HepG2 (cell line): ENCODE results near the gene RRBP1. TPM values are rescaled to one million over a fixed set of nuclear protein-coding genes. Genes with fewer than 3 reads are reported as not detected.

Experiments
- ELF4 ChIP-seq: sonication (generic); formaldehyde crosslinking; IDR thresholded peaks from 2 replicates; pipeline ENCODE4 v1.5.0; 2020; ENCODE audit warnings: missing genetic modification reagents, mild to moderate bottlenecking, moderate library complexity, borderline replicate concordance
- EP300 ChIP-seq, 3 experiments: sonication (generic) in 1 of 3; formaldehyde crosslinking in 1 of 3; IDR thresholded peaks; 2 replicates each; pipeline versions ENCODE4 v1.5.1 to v1.6.1; 2011 to 2020; ENCODE audit warnings: low read depth in 2 of 3, low read length in 2 of 3, borderline replicate concordance in 1 of 3, improper control_type of control experiment in 1 of 3, mild to moderate bottlenecking in 1 of 3, missing genetic modification reagents in 1 of 3, moderate library complexity in 1 of 3
- KAT7 ChIP-seq: IDR thresholded peaks from 2 replicates; pipeline ENCODE4 v1.6.1; 2018; ENCODE audit warnings: borderline replicate concordance, missing compliant biosample characterization
- NCOA2 ChIP-seq: sonication (generic); formaldehyde crosslinking; IDR thresholded peaks from 2 replicates; pipeline ENCODE4 v1.8.0; 2022; ENCODE audit warnings: inconsistent platforms
- NKX3-1 ChIP-seq: sonication (generic); formaldehyde crosslinking; IDR thresholded peaks from 2 replicates; pipeline ENCODE4 v1.5.0; 2020; ENCODE audit warnings: missing genetic modification reagents
- NR1H2 ChIP-seq: sonication (generic); formaldehyde crosslinking; IDR thresholded peaks from 2 replicates; pipeline ENCODE4 v1.8.1; 2022; ENCODE audit warnings: low read depth, missing genetic modification reagents, borderline replicate concordance
- TBX3 ChIP-seq: fragments of 450-650 bp; IDR thresholded peaks from 2 replicates; pipeline ENCODE4 v1.6.1; 2017; ENCODE audit warnings: antibody characterized with exemption, mild to moderate bottlenecking, inconsistent platforms, borderline replicate concordance
- ZFP37 ChIP-seq: sonication (generic); formaldehyde crosslinking; IDR thresholded peaks from 2 replicates; pipeline ENCODE4 v1.4.0; 2020; ENCODE audit warnings: missing genetic modification reagents, borderline replicate concordance
- ZNF24 ChIP-seq: fragments of 450-650 bp; IDR thresholded peaks from 2 replicates; pipeline ENCODE4 v1.6.1; 2017; ENCODE audit warnings: antibody characterized with exemption, mild to moderate bottlenecking
- ZSCAN29 ChIP-seq: sonication (generic); formaldehyde crosslinking; conservative IDR thresholded peaks from 2 replicates; pipeline ENCODE4 v1.4.0; 2020; ENCODE audit warnings: mild to moderate bottlenecking, missing genetic modification reagents
- polyA plus RNA-seq, 8 experiments: library from polyadenylated mRNA; depleted of rRNA in 3 of 8; stranded (reverse) in 7 of 8; unstranded in 1 of 8; fragments of >200 nt; fragmentation: Illumina TruSeq in 4 of 8; extraction: Trizol in 4 of 8; gene quantifications; 2 replicates each; pipeline versions ENCODE4 v1.2.1 to v1.2.3, GENCODE V29; 2011 to 2016; ENCODE audit warnings: low read depth in 4 of 8, missing spikeins in 1 of 8, mixed read lengths in 1 of 8; ENCODE audit not compliant: insufficient read depth in 1 of 8
- total RNA-seq, 5 experiments: library from RNA; depleted of rRNA; stranded (reverse); fragments of >200 nt; fragmentation: Illumina TruSeq; extraction: Trizol; gene quantifications; 2 replicates each; pipeline ENCODE4 v1.2.3, GENCODE V29; 2016; ENCODE audit warnings: low read depth in 1 of 5
- TF ChIP-seq, protein P1 (sequence below): sonication (generic); formaldehyde crosslinking; IDR thresholded peaks from 2 replicates; pipeline ENCODE4 v1.4.0; 2020; ENCODE audit warnings: missing genetic modification reagents, mild to moderate bottlenecking, borderline replicate concordance
- TF ChIP-seq, protein P2 (sequence below): sonication (generic); formaldehyde crosslinking; IDR thresholded peaks from 2 replicates; pipeline ENCODE4 v1.4.0; 2020; ENCODE audit warnings: mild to moderate bottlenecking, missing genetic modification reagents

The RRBP1 gene
- total and polyA plus RNA-seq, 2 of the 13 experiments (the other 11 are each of a cell fraction or from before 2014, with no cell fraction given) = 150 to 222 TPM

DNA sequence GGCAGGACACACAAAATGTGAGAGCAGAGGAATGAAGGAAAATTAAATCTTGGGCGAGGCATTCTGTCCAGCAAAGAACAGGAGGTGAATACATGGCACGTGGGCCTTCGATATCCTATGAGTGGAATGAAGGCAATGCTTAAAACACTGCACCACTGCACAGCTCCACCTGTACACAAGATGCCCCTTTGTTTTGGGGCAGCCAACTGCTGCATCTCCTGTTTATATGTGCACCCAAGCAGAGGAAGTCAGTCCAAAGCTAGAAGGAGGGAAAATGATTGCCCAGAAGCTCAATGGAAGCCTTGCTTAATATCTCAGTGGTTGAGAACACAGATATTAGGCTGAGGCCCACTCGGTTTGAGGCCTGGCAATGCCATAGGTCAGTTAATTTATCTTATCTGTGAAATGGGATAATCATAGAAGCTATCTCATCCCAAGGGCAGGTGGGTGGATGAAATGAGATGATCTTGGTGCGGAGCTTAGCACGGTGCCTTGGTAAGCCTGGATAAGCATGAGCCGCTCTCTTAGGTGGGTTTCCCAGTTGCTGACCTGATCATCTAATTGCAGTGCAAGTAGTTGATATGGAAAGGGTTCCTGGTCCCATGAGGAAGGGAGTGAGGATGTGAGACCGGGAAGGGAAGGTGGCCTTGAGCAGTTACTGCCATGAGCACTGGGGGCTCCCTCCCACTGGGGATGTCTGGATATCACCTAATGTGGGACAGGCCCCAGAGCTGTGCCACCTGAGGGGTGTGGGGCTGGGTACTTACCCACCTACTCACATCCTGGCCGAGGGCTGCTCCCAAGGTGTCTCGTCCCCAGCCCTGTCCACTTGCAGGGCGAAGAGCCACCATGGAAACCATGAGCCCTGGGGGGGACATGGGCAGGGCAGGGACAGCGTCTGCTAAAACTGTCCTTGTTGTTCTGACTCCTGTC, 27.6 kb upstream of the RRBP1 start (continued):
- TF ChIP-seq ELF4 (CRISPR knock-in tag) (no peak), EP300 (IDR thresholded peaks at IDR 0.05; ENCODE audit: low read depth in 2 of 2, low read length in 2 of 2) (no peak), EP300 (CRISPR knock-in tag; IDR thresholded peaks at IDR 0.05; ENCODE audit: borderline replicate concordance) (no peak), NCOA2 (CRISPR knock-in tag) (no peak), NR1H2 (no peak), ZSCAN29 (CRISPR knock-in tag) (no peak; the same call in none of the 2 replicates), ZFP37 (CRISPR knock-in tag) (no peak), NKX3-1 (CRISPR knock-in tag) (no peak), KAT7 (CRISPR knock-in tag) (no peak), ZNF24 (no peak), TBX3 (no peak)
- TF ChIP-seq, protein P1, sequence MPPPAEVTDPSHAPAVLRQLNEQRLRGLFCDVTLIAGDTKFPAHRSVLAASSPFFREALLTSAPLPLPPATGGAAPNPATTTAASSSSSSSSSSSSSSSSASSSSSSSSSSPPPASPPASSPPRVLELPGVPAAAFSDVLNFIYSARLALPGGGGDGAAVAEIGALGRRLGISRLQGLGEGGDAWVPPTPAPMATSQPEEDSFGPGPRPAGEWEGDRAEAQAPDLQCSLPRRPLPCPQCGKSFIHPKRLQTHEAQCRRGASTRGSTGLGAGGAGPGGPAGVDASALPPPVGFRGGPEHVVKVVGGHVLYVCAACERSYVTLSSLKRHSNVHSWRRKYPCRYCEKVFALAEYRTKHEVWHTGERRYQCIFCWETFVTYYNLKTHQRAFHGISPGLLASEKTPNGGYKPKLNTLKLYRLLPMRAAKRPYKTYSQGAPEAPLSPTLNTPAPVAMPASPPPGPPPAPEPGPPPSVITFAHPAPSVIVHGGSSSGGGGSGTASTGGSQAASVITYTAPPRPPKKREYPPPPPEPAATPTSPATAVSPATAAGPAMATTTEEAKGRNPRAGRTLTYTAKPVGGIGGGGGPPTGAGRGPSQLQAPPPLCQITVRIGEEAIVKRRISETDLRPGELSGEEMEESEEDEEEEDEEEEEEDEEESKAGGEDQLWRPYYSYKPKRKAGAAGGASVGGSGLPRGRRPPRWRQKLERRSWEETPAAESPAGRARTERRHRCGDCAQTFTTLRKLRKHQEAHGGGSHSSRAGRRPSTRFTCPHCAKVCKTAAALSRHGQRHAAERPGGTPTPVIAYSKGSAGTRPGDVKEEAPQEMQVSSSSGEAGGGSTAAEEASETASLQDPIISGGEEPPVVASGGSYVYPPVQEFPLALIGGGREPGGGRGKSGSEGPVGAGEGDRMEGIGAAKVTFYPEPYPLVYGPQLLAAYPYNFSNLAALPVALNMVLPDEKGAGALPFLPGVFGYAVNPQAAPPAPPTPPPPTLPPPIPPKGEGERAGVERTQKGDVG = no peak
- TF ChIP-seq, protein P2, sequence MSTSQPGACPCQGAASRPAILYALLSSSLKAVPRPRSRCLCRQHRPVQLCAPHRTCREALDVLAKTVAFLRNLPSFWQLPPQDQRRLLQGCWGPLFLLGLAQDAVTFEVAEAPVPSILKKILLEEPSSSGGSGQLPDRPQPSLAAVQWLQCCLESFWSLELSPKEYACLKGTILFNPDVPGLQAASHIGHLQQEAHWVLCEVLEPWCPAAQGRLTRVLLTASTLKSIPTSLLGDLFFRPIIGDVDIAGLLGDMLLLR = no peak
- TF ChIP-seq, all 625 proteins: peak for 52
